Glutamatergic neuron (in vitro differentiated cells): Measurements from ENCODE around the gene BCAP31. TPM values are rescaled to one million over a fixed set of nuclear protein-coding genes. Genes with fewer than 3 reads are reported as not detected.

ENCODE experiments used
- DNase-seq: peaks from one replicate; pipeline ENCODE4 v3.0.0; 2022
- H3K27ac Mint-ChIP-seq: one replicate; pipeline ENCODE4 v1.8.0; 2020; ENCODE audit warnings: mild to moderate bottlenecking, mixed read lengths, inconsistent platforms; ENCODE audit not compliant: unreplicated experiment
- H3K27me3 Mint-ChIP-seq: one replicate; pipeline ENCODE4 v1.8.0; 2020; ENCODE audit warnings: mild to moderate bottlenecking, moderate library complexity, mixed read lengths, inconsistent platforms; ENCODE audit not compliant: unreplicated experiment
- H3K36me3 Mint-ChIP-seq: one replicate; pipeline ENCODE4 v1.8.0; 2020; ENCODE audit warnings: mild to moderate bottlenecking, mixed read lengths, inconsistent platforms; ENCODE audit not compliant: unreplicated experiment
- H3K4me1 Mint-ChIP-seq: one replicate; pipeline ENCODE4 v1.8.0; 2020; ENCODE audit warnings: mild to moderate bottlenecking, low read depth, mixed read lengths, inconsistent platforms; ENCODE audit not compliant: unreplicated experiment
- H3K4me3 Mint-ChIP-seq: one replicate; pipeline ENCODE4 v1.8.0; 2020; ENCODE audit warnings: mild to moderate bottlenecking, mixed read lengths, inconsistent platforms; ENCODE audit not compliant: unreplicated experiment
- H3K9me3 Mint-ChIP-seq: one replicate; pipeline ENCODE4 v1.8.0; 2020; ENCODE audit warnings: mild to moderate bottlenecking, moderate library complexity, mixed read lengths, inconsistent platforms; ENCODE audit not compliant: unreplicated experiment
- total RNA-seq: library from RNA; stranded (reverse); fragmentation: NEBNext Ultra II Directional; extraction: Animal tissue kit (Norgen Biotek cat#: 25700); gene quantifications from one replicate; pipeline ENCODE4 v1.2.1, GENCODE V29; 2021; ENCODE audit not compliant: unreplicated experiment
- TF ChIP-seq, protein P1 (sequence below): fragments of 200-600 bp; sonication (generic); IDR thresholded peaks from one replicate; pipeline ENCODE4 v1.5.0; 2021; ENCODE audit not compliant: partially characterized antibody, unreplicated experiment

The BCAP31 gene
- total RNA-seq, 1 donor from 2014 or later = 155 TPM

- H3K4me3 Mint-ChIP-seq = no peak overlapping the region
- peak; percentile 7 for DNase-seq
- TF ChIP-seq, protein P1, sequence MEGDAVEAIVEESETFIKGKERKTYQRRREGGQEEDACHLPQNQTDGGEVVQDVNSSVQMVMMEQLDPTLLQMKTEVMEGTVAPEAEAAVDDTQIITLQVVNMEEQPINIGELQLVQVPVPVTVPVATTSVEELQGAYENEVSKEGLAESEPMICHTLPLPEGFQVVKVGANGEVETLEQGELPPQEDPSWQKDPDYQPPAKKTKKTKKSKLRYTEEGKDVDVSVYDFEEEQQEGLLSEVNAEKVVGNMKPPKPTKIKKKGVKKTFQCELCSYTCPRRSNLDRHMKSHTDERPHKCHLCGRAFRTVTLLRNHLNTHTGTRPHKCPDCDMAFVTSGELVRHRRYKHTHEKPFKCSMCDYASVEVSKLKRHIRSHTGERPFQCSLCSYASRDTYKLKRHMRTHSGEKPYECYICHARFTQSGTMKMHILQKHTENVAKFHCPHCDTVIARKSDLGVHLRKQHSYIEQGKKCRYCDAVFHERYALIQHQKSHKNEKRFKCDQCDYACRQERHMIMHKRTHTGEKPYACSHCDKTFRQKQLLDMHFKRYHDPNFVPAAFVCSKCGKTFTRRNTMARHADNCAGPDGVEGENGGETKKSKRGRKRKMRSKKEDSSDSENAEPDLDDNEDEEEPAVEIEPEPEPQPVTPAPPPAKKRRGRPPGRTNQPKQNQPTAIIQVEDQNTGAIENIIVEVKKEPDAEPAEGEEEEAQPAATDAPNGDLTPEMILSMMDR = no peak
- H3K36me3 Mint-ChIP-seq = no peaks in the 10 kb centered on the region
- H3K9me3 Mint-ChIP-seq = no peaks in the 10 kb centered on the region
- no peaks in the 10 kb centered on the region for H3K27me3 Mint-ChIP-seq
- H3K27ac Mint-ChIP-seq = no peak overlapping the region
- no peaks in the 10 kb centered on the region for H3K4me1 Mint-ChIP-seq
Observed at GRCh38 chrX:153764786-153765137, 40.6 kb upstream of the BCAP31 start.

DNA sequence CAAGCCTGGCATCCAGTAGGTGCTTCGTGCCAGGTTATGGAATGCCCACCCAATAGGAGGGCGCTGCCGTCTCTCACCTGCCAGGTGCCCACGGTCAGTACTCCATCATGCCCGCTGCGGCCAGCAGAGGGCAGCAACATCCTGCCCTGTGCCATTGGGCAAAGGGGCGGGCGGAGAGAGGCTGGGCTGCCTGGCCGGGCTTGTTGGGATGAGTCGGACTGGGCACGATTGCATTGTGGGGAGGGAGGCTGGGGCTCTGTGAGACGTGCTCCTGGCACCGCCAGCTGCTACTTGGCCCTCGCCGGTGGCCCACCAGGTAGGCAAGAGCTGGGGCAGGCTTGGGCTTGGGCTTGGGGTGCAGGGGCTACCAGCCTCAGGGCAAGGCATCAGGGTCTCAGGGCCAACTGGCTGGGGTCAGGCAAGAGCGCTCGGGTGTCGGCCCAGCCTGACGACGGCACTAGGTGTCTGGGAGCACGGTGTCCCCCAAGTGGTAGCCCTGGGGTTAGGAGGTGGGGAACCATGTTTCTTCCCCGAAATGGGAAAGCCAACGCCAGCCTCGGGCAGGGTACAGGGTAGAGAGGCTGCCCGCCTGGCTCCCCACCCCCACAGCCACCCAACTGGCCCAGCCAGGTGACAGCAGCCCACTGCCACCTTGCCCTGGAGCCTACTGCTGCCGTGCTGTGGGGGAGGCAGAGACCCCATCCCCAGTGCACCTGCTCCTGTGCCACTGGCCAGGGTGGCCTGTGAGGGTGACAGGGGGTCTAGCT, 40.0 kb upstream of the BCAP31 start, which contains the start of gene PLXNB3:
PLXNB3 (plus strand) TSS at position 261 of the 767 bp plus-strand sequence. CDS start 1,287 bp downstream, outside the sequence.
- Mint-ChIP-seq H3K27me3 (no peaks in the 10 kb centered on the region), H3K27ac (no peak within 1 kb of the TSS), H3K4me3 (no peak within 1 kb of the TSS), H3K4me1 (no peaks in the 10 kb centered on the region), H3K36me3 (no peaks in the 10 kb centered on the region), H3K9me3 (no peaks in the 10 kb centered on the region)
- peak; percentile 78 for DNase-seq
- TF ChIP-seq, protein P1 = peak; percentile 76

DNA sequence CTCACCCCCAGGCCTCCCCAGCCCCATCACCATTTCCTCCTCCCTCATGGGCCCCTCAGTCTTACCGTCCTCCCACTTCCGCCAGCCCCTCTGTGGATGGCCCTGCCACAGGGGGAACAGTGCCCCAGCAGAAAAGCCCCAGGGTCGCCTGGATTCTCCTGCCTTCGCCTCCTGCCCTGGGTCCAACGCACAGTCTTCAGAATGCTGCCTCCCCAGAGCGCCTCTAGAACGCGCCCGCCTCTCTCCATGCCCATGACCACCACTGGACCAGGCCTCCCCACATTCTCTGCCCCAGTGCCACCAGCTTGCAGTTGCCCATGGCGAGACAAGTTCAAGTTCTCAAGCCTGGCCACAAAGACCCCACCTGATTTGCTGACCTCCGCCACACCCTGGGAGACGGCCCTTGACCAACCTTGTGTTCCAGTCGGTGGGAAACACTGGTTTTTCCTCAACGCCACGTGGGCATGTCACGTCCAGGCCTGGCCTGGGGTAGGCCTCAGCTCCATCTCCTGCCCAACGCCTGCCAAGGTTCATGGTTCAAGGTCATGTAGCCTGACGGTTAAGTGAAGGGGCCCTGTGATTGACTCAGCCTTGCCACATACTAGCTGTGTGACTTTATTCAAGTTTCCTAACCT, 39.2 kb upstream of the BCAP31 start:
- TF ChIP-seq, protein P1 = no peak
- DNase-seq = peak; percentile 5
- no peaks in the 10 kb centered on the region for H3K4me1 Mint-ChIP-seq
- no peaks in the 10 kb centered on the region for H3K36me3 Mint-ChIP-seq
- no peak overlapping the region for H3K27ac Mint-ChIP-seq
- H3K27me3 Mint-ChIP-seq = no peaks in the 10 kb centered on the region
- H3K4me3 Mint-ChIP-seq = no peak overlapping the region
- no peaks in the 10 kb centered on the region for H3K9me3 Mint-ChIP-seq

DNA sequence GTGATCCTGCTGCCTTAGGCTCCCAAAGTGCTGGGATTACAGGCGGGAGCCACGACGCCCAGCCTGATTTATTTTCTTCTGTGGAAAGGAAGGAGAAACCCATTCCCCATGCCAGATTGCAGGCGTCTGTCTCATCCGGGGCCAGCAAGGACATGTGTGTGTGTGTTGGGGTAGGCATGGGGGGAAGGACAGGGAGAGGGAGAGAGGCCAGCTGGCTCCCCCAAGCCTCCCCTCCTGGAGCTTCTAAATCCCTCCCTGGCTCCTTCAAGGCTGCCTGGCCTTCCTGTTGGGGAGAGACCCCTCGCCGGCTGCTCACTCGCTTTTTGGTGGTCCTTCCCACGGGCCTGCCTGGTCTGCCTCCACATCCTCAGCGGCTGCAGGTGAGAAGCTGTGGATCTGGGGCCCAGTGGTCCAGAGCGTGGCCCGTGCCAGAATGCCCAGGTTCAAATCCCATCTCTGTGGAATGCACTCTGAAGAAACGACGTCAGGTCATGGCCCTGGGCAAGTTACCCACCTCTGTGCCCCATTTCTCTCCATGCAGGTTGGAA, 38.5 kb upstream of the BCAP31 start:
- no peaks in the 10 kb centered on the region for H3K9me3 Mint-ChIP-seq
- DNase-seq = peak; percentile 5
- H3K27ac Mint-ChIP-seq = no peak overlapping the region
- H3K27me3 Mint-ChIP-seq = no peaks in the 10 kb centered on the region
- H3K4me3 Mint-ChIP-seq = no peak overlapping the region
- H3K4me1 Mint-ChIP-seq = no peaks in the 10 kb centered on the region
- no peaks in the 10 kb centered on the region for H3K36me3 Mint-ChIP-seq
- TF ChIP-seq, protein P1 = no peak

DNA sequence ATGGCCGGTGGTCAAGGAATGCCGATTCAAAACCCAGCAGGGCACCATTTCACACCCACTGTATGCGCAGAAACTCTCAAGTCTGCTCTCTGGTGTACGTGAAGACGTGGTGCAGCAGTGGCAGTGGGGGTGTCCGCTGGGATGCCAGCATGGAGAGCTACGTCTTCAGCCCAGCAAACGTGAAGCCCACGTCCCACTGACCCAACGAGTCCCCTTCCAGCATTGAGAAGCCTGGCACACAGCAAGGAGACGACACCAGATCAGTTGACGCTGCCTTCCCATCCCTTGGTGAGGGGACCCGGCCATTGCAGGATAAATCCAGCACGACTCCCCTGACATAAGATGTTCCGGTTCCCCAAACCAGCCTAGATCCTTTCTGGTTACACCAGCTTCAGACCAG, 37.7 kb upstream of the BCAP31 start:
- Mint-ChIP-seq H3K27ac (no peak overlapping the region), H3K9me3 (no peaks in the 10 kb centered on the region), H3K4me1 (no peaks in the 10 kb centered on the region), H3K4me3 (no peak overlapping the region), H3K27me3 (no peaks in the 10 kb centered on the region), H3K36me3 (no peaks in the 10 kb centered on the region)
- DNase-seq = no peak
- TF ChIP-seq, protein P1 = no peak
